ENCODE measurements around the gene BEND6.
A peak's percentile ranks its signal among the peaks of the same experiment; 100 is the strongest.

BEND6 gene

DNA sequence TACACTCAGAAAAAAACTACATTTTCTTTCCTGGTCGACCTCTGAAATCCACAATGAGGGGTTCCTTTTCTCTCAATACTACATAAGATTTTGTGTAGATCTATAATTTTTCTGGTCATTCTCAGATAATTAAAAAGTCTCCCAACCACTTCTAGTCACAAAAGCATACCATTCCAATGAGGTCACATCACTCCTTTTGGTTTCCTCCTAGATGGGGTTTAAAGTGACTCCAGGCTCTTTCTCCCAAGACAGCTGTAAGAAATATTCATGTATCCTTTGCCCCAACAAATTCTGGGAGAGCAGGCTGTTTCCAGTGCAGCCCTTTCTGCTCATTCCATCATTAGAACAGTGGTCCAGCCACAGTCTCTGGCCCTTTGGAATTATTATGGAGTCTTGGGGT lies 43.1 kb upstream of the BEND6 start:
- Histone ChIP-seq H3K9ac (ENCODE audit: low read length) (no peak overlapping the region), H3K9me3 (ENCODE audit: insufficient read depth, low read length) (no peaks in the 10 kb centered on the region), H3K79me2 (ENCODE audit: low read length) (no peaks in the 10 kb centered on the region), H4K20me1 (ENCODE audit: insufficient read depth, low read length) (no peaks in the 10 kb centered on the region), H3K36me3 (replicated peaks; ENCODE audit: low read depth, low read length) (no peaks in the 10 kb centered on the region), H3K4me2 (ENCODE audit: low read length) (no peak overlapping the region), H3K27me3 (ENCODE audit: low read depth, low read length) (peaks cover 9% of the 10 kb centered on the region; the same call in 1 of the 2 replicates), H3K27ac (ENCODE audit: low read length) (no peak overlapping the region), H3K4me3 (ENCODE audit: low read length) (no peak overlapping the region), H2AFZ (ENCODE audit: low read depth, low read length) (no peak overlapping the region), H3K4me1 (ENCODE audit: low read length) (peaks cover 4% of the 10 kb centered on the region)
- no peak for TF ChIP-seq EZH2phosphoT487 (IDR thresholded peaks at IDR 0.05; ENCODE audit: low read depth)
- TF ChIP-seq, protein P1, sequence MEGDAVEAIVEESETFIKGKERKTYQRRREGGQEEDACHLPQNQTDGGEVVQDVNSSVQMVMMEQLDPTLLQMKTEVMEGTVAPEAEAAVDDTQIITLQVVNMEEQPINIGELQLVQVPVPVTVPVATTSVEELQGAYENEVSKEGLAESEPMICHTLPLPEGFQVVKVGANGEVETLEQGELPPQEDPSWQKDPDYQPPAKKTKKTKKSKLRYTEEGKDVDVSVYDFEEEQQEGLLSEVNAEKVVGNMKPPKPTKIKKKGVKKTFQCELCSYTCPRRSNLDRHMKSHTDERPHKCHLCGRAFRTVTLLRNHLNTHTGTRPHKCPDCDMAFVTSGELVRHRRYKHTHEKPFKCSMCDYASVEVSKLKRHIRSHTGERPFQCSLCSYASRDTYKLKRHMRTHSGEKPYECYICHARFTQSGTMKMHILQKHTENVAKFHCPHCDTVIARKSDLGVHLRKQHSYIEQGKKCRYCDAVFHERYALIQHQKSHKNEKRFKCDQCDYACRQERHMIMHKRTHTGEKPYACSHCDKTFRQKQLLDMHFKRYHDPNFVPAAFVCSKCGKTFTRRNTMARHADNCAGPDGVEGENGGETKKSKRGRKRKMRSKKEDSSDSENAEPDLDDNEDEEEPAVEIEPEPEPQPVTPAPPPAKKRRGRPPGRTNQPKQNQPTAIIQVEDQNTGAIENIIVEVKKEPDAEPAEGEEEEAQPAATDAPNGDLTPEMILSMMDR (IDR thresholded peaks at IDR 0.05; ENCODE audit: low read depth, low read length): no peak

DNA sequence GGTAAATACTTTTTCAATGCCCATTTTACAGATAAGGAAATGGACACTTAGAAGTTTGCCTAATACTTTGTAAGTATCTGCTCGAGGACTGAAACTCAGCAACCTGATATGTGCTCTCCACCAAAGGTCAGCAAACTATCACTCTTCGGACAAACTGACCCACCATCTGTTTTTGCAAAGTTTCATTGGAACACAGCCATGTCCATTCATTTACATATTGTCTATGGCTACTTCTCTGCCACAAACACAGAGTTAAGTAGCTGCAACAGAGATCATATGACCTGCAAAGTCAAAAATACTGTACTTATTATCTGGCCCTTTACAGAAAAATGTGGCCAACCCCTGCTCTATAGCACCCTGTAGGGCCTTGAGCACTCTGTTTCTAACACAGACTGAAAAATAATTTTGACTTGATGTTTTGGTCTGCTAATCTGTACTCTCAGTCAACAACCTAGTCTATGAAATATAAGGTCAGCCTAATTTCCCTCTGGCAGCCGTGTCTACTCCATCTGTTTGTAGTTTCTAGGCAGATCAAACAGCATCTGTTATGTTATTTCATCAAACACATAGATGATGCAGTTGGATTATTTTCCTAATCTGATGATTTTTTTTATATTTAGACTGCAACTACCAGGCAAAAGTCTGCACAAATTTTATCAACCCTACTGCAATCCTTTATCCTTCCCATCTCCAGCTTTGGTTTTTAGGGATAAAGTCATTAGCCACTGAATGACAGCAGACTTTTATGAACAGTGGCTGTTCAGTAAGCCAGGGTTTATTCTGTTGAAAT lies 41.4 kb upstream of the BEND6 start:
- H3K79me2 ChIP-seq (ENCODE audit: low read length): no peaks in the 10 kb centered on the region
- no peaks in the 10 kb centered on the region for H3K9me3 ChIP-seq (ENCODE audit: insufficient read depth, low read length)
- peaks cover 9% of the 10 kb centered on the region; the same call in 1 of the 2 replicates for H3K27me3 ChIP-seq (ENCODE audit: low read depth, low read length)
- H3K27ac ChIP-seq (ENCODE audit: low read length): no peak overlapping the region
- H2AFZ ChIP-seq (ENCODE audit: low read depth, low read length): no peak overlapping the region
- H3K36me3 ChIP-seq (replicated peaks; ENCODE audit: low read depth, low read length): no peaks in the 10 kb centered on the region
- H3K4me2 ChIP-seq (ENCODE audit: low read length): no peak overlapping the region
- H3K4me3 ChIP-seq (ENCODE audit: low read length): no peak overlapping the region
- TF ChIP-seq EZH2phosphoT487 (IDR thresholded peaks at IDR 0.05; ENCODE audit: low read depth): no peak
- H3K9ac ChIP-seq (ENCODE audit: low read length): no peak overlapping the region
- H3K4me1 ChIP-seq (ENCODE audit: low read length): peaks cover 13% of the 10 kb centered on the region
- no peaks in the 10 kb centered on the region for H4K20me1 ChIP-seq (ENCODE audit: insufficient read depth, low read length)

- no peaks in the 10 kb centered on the region for H3K36me3 ChIP-seq (replicated peaks; ENCODE audit: low read depth, low read length)
- peak overlapping the region; percentile 61 for H2AFZ ChIP-seq (ENCODE audit: low read depth, low read length)
- peaks cover 12% of the 10 kb centered on the region; the same call in 1 of the 2 replicates for H3K27me3 ChIP-seq (ENCODE audit: low read depth, low read length)
- H3K79me2 ChIP-seq (ENCODE audit: low read length): no peaks in the 10 kb centered on the region
- TF ChIP-seq, protein P1 (IDR thresholded peaks at IDR 0.05; ENCODE audit: low read depth, low read length): no peak
- peak overlapping the region; percentile 15 for H3K4me2 ChIP-seq (ENCODE audit: low read length)
- no peaks in the 10 kb centered on the region for H3K9me3 ChIP-seq (ENCODE audit: insufficient read depth, low read length)
- H3K4me1 ChIP-seq (ENCODE audit: low read length): peaks cover 14% of the 10 kb centered on the region
- H4K20me1 ChIP-seq (ENCODE audit: insufficient read depth, low read length): no peaks in the 10 kb centered on the region
- H3K9ac ChIP-seq (ENCODE audit: low read length): no peak overlapping the region
- H3K27ac ChIP-seq (ENCODE audit: low read length): no peak overlapping the region
- H3K4me3 ChIP-seq (ENCODE audit: low read length): no peak overlapping the region
Measured at GRCh38 chr6:56914798-56915658, 39.9 kb upstream of the BEND6 start.

DNA sequence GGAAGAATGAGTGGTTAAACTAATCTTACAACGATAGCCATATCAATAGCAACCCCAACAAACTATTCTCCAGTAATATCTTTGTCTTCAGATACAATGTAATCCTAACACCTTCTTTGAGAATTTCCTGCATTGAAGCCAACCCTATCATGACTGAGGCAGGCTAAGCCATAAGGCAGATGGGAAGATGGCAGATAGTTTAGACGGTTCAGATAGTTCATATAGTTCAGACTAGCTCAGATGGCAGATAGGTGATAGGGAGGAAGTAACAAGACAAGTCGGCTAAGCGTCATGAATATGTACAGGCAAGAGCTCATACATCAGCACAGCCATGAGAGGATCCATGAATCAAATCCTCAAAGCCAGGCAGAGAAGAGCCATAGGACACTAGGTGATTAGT lies 39.1 kb upstream of the BEND6 start:
- Histone ChIP-seq H3K4me1 (ENCODE audit: low read length) (peaks cover 19% of the 10 kb centered on the region), H3K27me3 (ENCODE audit: low read depth, low read length) (peaks cover 14% of the 10 kb centered on the region; the same call in 1 of the 2 replicates), H4K20me1 (ENCODE audit: insufficient read depth, low read length) (no peaks in the 10 kb centered on the region), H3K36me3 (replicated peaks; ENCODE audit: low read depth, low read length) (no peaks in the 10 kb centered on the region), H3K9me3 (ENCODE audit: insufficient read depth, low read length) (no peaks in the 10 kb centered on the region), H3K9ac (ENCODE audit: low read length) (no peak overlapping the region), H3K4me3 (ENCODE audit: low read length) (no peak overlapping the region), H3K4me2 (ENCODE audit: low read length) (no peak overlapping the region), H3K79me2 (ENCODE audit: low read length) (no peaks in the 10 kb centered on the region), H3K27ac (ENCODE audit: low read length) (no peak overlapping the region), H2AFZ (ENCODE audit: low read depth, low read length) (no peak overlapping the region)
- TF ChIP-seq, protein P1 (IDR thresholded peaks at IDR 0.05; ENCODE audit: low read depth, low read length): no peak
- TF ChIP-seq EZH2phosphoT487 (IDR thresholded peaks at IDR 0.05; ENCODE audit: low read depth): no peak
